GM23248 (cell line): ENCODE measurements around the gene ASIC1.

Experiments used
- EZH2 ChIP-seq: fragments of 200-600 bp; sonication (generic); IDR thresholded peaks from 2 replicates; pipeline ENCODE4 v1.6.1; 2018; ENCODE audit warnings: antibody characterized with exemption, mild to moderate bottlenecking; ENCODE audit not compliant: insufficient read depth, poor library complexity, severe bottlenecking
- EZH2phosphoT487 ChIP-seq: fragments of 200-600 bp; sonication (generic); IDR thresholded peaks from 2 replicates; pipeline ENCODE4 v1.6.1; 2018; ENCODE audit warnings: antibody characterized with exemption, moderate library complexity, mild to moderate bottlenecking, low read depth; ENCODE audit not compliant: insufficient read depth

- TF ChIP-seq EZH2phosphoT487: no peak
- no peak for TF ChIP-seq EZH2
Measured at GRCh38 chr12:50081096-50081808, 23.9 kb downstream of the ASIC1 start.
